Mammary epithelial cell (primary cell): ENCODE data around the gene FASTK.

Experiments used
- EZH2 ChIP-seq: IDR thresholded peaks from 2 replicates; pipeline ENCODE4 v1.6.1; 2012; ENCODE audit warnings: low read length, inconsistent platforms, borderline replicate concordance
- TF ChIP-seq, protein P1 (sequence below), 2 donors: IDR thresholded peaks in 1 of 2; conservative IDR thresholded peaks in 1 of 2; 2 replicates each; pipeline ENCODE4 v1.5.1; 2011 to 2012; ENCODE audit warnings: inconsistent platforms in 2 of 2, low read length in 2 of 2, mild to moderate bottlenecking in 2 of 2, control low read depth in 1 of 2, low read depth in 1 of 2; ENCODE audit not compliant: insufficient read depth in 1 of 2; ENCODE audit errors: extremely low read depth in 1 of 2

DNA sequence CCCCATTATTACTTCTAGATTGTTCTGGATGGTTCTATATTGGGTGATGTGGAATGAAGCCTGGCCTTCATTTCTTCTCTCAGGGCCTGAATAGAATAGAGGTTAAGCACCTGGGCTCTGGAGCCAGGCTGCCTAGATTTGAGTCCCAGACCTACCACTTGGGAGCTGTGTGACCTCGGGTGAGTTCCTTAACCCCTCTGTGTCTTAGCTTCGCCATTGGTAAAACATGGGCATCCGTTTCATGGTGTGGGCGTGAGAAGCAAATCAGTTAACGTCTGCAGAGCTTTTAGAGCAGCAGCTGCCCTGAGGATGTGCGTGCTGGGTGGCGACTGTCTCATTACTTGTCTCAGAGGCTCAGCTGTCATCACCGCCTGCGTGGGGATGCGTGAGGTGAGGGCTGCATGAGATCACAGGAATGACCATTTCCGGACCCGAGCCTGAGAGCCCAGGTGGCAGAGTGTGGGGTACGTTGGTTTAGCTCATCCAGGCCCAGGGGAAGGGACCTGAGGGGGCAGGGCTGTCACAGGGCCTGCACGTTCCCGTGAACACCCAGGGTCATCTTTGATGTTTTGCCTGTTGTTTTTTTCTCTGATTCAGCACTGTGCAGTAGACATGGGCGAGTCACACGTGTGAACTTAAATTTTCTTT lies 15.3 kb upstream of the FASTK start:
- TF ChIP-seq EZH2, result no peak
- TF ChIP-seq, protein P1, sequence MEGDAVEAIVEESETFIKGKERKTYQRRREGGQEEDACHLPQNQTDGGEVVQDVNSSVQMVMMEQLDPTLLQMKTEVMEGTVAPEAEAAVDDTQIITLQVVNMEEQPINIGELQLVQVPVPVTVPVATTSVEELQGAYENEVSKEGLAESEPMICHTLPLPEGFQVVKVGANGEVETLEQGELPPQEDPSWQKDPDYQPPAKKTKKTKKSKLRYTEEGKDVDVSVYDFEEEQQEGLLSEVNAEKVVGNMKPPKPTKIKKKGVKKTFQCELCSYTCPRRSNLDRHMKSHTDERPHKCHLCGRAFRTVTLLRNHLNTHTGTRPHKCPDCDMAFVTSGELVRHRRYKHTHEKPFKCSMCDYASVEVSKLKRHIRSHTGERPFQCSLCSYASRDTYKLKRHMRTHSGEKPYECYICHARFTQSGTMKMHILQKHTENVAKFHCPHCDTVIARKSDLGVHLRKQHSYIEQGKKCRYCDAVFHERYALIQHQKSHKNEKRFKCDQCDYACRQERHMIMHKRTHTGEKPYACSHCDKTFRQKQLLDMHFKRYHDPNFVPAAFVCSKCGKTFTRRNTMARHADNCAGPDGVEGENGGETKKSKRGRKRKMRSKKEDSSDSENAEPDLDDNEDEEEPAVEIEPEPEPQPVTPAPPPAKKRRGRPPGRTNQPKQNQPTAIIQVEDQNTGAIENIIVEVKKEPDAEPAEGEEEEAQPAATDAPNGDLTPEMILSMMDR (conservative IDR thresholded peaks at IDR 0.05 in 1 of 2, IDR thresholded peaks at IDR 0.05 in 1 of 2; ENCODE audit: extremely low read depth in 1 of 2, insufficient read depth in 1 of 2, low read depth in 1 of 2, low read length in 2 of 2), result no peak
